ENCODE results near the gene EI24. TPM values are rescaled to one million over a fixed set of nuclear protein-coding genes. Genes with fewer than 3 reads are reported as not detected.

EI24 gene
- total RNA-seq, 4 donors from 2014 or later = 59.8 to 88.5 (median 76.1) TPM

- WGBS, 2 donors = 0 to 2% methylated on average over 18 of the region's 18 CpGs
- no peaks in the 10 kb centered on the region for H3K9me3 ChIP-seq
- peaks cover 0 to 25% (median 0%) of the 10 kb centered on the region in 3 donors for H3K36me3 ChIP-seq
- H3K4me1 ChIP-seq = peaks cover 0 to 45% (median 13%) of the 10 kb centered on the region in 4 donors
- DNase-seq (ENCODE audit: low spot score in 2 of 2) = no peak
- peak overlapping the region; percentile 6 to 99 (median 84) for H3K27ac ChIP-seq
- no peak for TF ChIP-seq CTCF (IDR thresholded peaks at IDR 0.05)
- TF ChIP-seq POLR2A (IDR thresholded peaks at IDR 0.05) = no peak
- TF ChIP-seq EP300 (IDR thresholded peaks at IDR 0.05) = no peak
- peak overlapping the region; percentile 67 to 100 (median 84) for H3K4me3 ChIP-seq
- no peaks in the 10 kb centered on the region for H3K27me3 ChIP-seq
Observed at GRCh38 chr11:125593114-125593820, 24.0 kb downstream of the EI24 start.

GRCh38 chr11:125594958-125595357 lies 25.7 kb downstream of the EI24 start:
- TF ChIP-seq EP300 (IDR thresholded peaks at IDR 0.05) (no peak), POLR2A (IDR thresholded peaks at IDR 0.05) (no peak), CTCF (IDR thresholded peaks at IDR 0.05) (no peak)
- peaks cover 0 to 45% (median 13%) of the 10 kb centered on the region in 4 donors for H3K4me1 ChIP-seq
- no peak overlapping the region for H3K4me3 ChIP-seq
- no peaks in the 10 kb centered on the region for H3K27me3 ChIP-seq
- H3K36me3 ChIP-seq = peaks cover 0 to 42% (median 0%) of the 10 kb centered on the region in 3 donors
- H3K27ac ChIP-seq = no peak overlapping the region
- 62 to 77% methylated on average over 3 of the region's 3 CpGs for WGBS, 2 donors
- H3K9me3 ChIP-seq = no peaks in the 10 kb centered on the region
- no peak for DNase-seq (ENCODE audit: low spot score in 2 of 2)

DNA sequence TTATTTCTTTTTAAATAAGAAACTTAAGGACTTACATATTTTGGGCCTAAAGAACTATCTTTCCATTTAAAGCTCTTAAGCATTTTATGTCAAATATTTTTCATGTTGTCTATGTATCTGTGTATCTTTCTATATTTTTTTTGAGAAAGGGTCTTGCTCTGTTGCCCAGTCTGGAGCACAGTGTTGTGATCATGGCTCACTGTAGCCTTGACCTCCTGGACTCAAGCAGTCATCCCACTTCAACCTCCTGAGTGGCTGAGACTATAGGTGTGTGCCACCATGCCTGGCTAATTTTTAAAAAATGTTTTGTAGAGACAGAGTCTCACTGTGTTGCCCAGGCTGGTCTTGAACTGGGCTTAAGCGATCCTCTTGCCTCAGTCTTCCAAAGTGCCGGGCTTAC lies 31.4 kb downstream of the EI24 start:
- WGBS, 2 donors = 96 to 100% methylated on average over 2 of the region's 2 CpGs
- Histone ChIP-seq H3K27ac (no peak overlapping the region), H3K4me1 (peaks cover 0 to 10% (median 0%) of the 10 kb centered on the region in 4 donors), H3K9me3 (no peaks in the 10 kb centered on the region), H3K4me3 (no peak overlapping the region), H3K27me3 (no peaks in the 10 kb centered on the region), H3K36me3 (peaks cover 0 to 99% (median 12%) of the 10 kb centered on the region in 3 donors)
- no peak for DNase-seq (ENCODE audit: low spot score in 2 of 2)
- no peak for TF ChIP-seq CTCF (IDR thresholded peaks at IDR 0.05)
- no peak for TF ChIP-seq EP300 (IDR thresholded peaks at IDR 0.05)
- no peak for TF ChIP-seq POLR2A (IDR thresholded peaks at IDR 0.05)

DNA sequence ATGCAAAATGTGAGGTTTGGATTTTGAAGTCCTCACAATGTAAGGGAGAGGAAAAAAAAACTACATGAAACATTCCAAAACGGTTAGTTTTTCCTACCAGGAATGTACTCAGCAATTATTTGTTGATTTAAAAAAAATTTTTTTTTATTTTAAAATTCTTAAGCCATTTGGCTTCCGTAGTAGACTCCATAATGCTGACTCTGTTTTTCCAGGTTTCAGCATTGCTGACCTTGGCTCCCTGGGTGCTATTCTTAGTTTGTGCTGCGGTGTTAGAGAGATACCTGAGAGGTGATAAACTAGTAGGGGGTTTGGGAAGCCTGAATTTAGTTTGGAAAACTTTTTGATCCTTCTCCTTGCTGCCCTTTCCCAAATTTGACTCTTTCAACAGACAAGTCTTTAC lies 33.9 kb downstream of the EI24 start:
- peaks cover 0 to 100% (median 18%) of the 10 kb centered on the region in 3 donors for H3K36me3 ChIP-seq

More for the DNA sequence above, 33.9 kb downstream of the EI24 start:
- no peaks in the 10 kb centered on the region for H3K4me1 ChIP-seq
- DNase-seq (ENCODE audit: low spot score in 2 of 2) = no peak
- TF ChIP-seq CTCF (IDR thresholded peaks at IDR 0.05) (no peak), EP300 (IDR thresholded peaks at IDR 0.05) (no peak), POLR2A (IDR thresholded peaks at IDR 0.05) (no peak)
- H3K27me3 ChIP-seq = no peaks in the 10 kb centered on the region
- no peak overlapping the region for H3K4me3 ChIP-seq
- WGBS, 2 donors = 72 to 75% methylated on average over 3 of the region's 3 CpGs
- no peak overlapping the region for H3K27ac ChIP-seq
- no peaks in the 10 kb centered on the region for H3K9me3 ChIP-seq

Data from tibial nerve (tissue), 4 donors.